H1 (cell line): Measurements from ENCODE around the gene PPCDC.

Source experiments
- BACH1 ChIP-seq: IDR thresholded peaks from 2 replicates; pipeline ENCODE4 v1.6.1; 2012; ENCODE audit warnings: low read length, improper control_type of control experiment
- CHD1 ChIP-seq: IDR thresholded peaks from 2 replicates; pipeline ENCODE4 v1.6.1; 2012; ENCODE audit warnings: low read depth, low read length, improper control_type of control experiment
- CTCF ChIP-seq, 3 experiments: IDR thresholded peaks; 1 replicate in 2 of 3; 2 replicates in 1 of 3; pipeline versions ENCODE4 v1.5.1 to v1.6.1; 2011; ENCODE audit warnings: low read length in 3 of 3, mild to moderate bottlenecking in 3 of 3, inconsistent platforms in 2 of 3, low read depth in 1 of 3, moderate library complexity in 1 of 3; ENCODE audit not compliant: insufficient read depth in 1 of 3; ENCODE audit errors: control extremely low read depth in 1 of 3
- E2F6 ChIP-seq: IDR thresholded peaks from 2 replicates; pipeline ENCODE4 v1.6.1; 2012; ENCODE audit warnings: inconsistent platforms
- HDAC6 ChIP-seq: IDR thresholded peaks from one replicate; pipeline ENCODE4 v1.7.1; 2012; ENCODE audit warnings: low read depth, mild to moderate bottlenecking, inconsistent platforms, low read length, moderate library complexity
- MAFK ChIP-seq: IDR thresholded peaks from 2 replicates; pipeline ENCODE4 v1.6.1; 2012; ENCODE audit warnings: low read depth, mild to moderate bottlenecking, improper control_type of control experiment, low read length
- POLR2A ChIP-seq, 2 experiments: IDR thresholded peaks; 1 replicate in 1 of 2; 2 replicates in 1 of 2; pipeline ENCODE4 v1.6.1; 2011; ENCODE audit warnings: low read depth in 2 of 2, low read length in 2 of 2, mild to moderate bottlenecking in 2 of 2; ENCODE audit errors: control extremely low read depth in 1 of 2
- RAD21 ChIP-seq, 2 experiments: IDR thresholded peaks in 1 of 2; conservative IDR thresholded peaks in 1 of 2; 2 replicates each; pipeline ENCODE4 v1.6.1; 2011; ENCODE audit warnings: low read depth in 2 of 2, low read length in 2 of 2, improper control_type of control experiment in 1 of 2, inconsistent platforms in 1 of 2, mild to moderate bottlenecking in 1 of 2, moderate library complexity in 1 of 2
- RFX5 ChIP-seq: IDR thresholded peaks from 2 replicates; pipeline ENCODE4 v1.6.1; 2011; ENCODE audit warnings: low read depth, low read length, improper control_type of control experiment, borderline replicate concordance
- SIN3A ChIP-seq, 2 experiments: IDR thresholded peaks in 1 of 2; conservative IDR thresholded peaks in 1 of 2; 2 replicates each; pipeline ENCODE4 v1.6.1; 2011 to 2012; ENCODE audit warnings: low read length in 2 of 2, improper control_type of control experiment in 1 of 2, low read depth in 1 of 2, mild to moderate bottlenecking in 1 of 2
- TBP ChIP-seq: IDR thresholded peaks from 2 replicates; pipeline ENCODE4 v1.6.1; 2011; ENCODE audit warnings: low read depth, low read length, improper control_type of control experiment
- TF ChIP-seq, protein P1 (sequence below): fragments of 300-600 bp; sonication (generic); IDR thresholded peaks from 2 replicates; pipeline ENCODE4 v1.7.1; 2012; ENCODE audit warnings: low read length, moderate library complexity, mild to moderate bottlenecking, inconsistent platforms; ENCODE audit not compliant: insufficient replicate concordance

GRCh38 chr15:75058127-75058905 lies 34.9 kb downstream of the PPCDC start:
- no peak for TF ChIP-seq HDAC6
- TF ChIP-seq POLR2A (IDR thresholded peaks at IDR 0.05; ENCODE audit: control extremely low read depth in 1 of 2, low read depth in 2 of 2, low read length in 2 of 2) = no peak
- TF ChIP-seq TBP = no peak
- TF ChIP-seq CTCF (IDR thresholded peaks at IDR 0.05; ENCODE audit: control extremely low read depth in 1 of 3, insufficient read depth in 1 of 3, low read depth in 1 of 3, low read length in 3 of 3) = no peak
- TF ChIP-seq MAFK = no peak
- no peak for TF ChIP-seq CHD1
- no peak for TF ChIP-seq BACH1
- TF ChIP-seq, protein P1, sequence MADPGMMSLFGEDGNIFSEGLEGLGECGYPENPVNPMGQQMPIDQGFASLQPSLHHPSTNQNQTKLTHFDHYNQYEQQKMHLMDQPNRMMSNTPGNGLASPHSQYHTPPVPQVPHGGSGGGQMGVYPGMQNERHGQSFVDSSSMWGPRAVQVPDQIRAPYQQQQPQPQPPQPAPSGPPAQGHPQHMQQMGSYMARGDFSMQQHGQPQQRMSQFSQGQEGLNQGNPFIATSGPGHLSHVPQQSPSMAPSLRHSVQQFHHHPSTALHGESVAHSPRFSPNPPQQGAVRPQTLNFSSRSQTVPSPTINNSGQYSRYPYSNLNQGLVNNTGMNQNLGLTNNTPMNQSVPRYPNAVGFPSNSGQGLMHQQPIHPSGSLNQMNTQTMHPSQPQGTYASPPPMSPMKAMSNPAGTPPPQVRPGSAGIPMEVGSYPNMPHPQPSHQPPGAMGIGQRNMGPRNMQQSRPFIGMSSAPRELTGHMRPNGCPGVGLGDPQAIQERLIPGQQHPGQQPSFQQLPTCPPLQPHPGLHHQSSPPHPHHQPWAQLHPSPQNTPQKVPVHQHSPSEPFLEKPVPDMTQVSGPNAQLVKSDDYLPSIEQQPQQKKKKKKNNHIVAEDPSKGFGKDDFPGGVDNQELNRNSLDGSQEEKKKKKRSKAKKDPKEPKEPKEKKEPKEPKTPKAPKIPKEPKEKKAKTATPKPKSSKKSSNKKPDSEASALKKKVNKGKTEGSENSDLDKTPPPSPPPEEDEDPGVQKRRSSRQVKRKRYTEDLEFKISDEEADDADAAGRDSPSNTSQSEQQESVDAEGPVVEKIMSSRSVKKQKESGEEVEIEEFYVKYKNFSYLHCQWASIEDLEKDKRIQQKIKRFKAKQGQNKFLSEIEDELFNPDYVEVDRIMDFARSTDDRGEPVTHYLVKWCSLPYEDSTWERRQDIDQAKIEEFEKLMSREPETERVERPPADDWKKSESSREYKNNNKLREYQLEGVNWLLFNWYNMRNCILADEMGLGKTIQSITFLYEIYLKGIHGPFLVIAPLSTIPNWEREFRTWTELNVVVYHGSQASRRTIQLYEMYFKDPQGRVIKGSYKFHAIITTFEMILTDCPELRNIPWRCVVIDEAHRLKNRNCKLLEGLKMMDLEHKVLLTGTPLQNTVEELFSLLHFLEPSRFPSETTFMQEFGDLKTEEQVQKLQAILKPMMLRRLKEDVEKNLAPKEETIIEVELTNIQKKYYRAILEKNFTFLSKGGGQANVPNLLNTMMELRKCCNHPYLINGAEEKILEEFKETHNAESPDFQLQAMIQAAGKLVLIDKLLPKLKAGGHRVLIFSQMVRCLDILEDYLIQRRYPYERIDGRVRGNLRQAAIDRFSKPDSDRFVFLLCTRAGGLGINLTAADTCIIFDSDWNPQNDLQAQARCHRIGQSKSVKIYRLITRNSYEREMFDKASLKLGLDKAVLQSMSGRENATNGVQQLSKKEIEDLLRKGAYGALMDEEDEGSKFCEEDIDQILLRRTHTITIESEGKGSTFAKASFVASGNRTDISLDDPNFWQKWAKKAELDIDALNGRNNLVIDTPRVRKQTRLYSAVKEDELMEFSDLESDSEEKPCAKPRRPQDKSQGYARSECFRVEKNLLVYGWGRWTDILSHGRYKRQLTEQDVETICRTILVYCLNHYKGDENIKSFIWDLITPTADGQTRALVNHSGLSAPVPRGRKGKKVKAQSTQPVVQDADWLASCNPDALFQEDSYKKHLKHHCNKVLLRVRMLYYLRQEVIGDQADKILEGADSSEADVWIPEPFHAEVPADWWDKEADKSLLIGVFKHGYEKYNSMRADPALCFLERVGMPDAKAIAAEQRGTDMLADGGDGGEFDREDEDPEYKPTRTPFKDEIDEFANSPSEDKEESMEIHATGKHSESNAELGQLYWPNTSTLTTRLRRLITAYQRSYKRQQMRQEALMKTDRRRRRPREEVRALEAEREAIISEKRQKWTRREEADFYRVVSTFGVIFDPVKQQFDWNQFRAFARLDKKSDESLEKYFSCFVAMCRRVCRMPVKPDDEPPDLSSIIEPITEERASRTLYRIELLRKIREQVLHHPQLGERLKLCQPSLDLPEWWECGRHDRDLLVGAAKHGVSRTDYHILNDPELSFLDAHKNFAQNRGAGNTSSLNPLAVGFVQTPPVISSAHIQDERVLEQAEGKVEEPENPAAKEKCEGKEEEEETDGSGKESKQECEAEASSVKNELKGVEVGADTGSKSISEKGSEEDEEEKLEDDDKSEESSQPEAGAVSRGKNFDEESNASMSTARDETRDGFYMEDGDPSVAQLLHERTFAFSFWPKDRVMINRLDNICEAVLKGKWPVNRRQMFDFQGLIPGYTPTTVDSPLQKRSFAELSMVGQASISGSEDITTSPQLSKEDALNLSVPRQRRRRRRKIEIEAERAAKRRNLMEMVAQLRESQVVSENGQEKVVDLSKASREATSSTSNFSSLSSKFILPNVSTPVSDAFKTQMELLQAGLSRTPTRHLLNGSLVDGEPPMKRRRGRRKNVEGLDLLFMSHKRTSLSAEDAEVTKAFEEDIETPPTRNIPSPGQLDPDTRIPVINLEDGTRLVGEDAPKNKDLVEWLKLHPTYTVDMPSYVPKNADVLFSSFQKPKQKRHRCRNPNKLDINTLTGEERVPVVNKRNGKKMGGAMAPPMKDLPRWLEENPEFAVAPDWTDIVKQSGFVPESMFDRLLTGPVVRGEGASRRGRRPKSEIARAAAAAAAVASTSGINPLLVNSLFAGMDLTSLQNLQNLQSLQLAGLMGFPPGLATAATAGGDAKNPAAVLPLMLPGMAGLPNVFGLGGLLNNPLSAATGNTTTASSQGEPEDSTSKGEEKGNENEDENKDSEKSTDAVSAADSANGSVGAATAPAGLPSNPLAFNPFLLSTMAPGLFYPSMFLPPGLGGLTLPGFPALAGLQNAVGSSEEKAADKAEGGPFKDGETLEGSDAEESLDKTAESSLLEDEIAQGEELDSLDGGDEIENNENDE = no peak
- TF ChIP-seq E2F6 = no peak
- no peak for TF ChIP-seq SIN3A (conservative IDR thresholded peaks at IDR 0.05 in 1 of 2, IDR thresholded peaks at IDR 0.05 in 1 of 2; ENCODE audit: low read depth in 1 of 2, low read length in 2 of 2)
- TF ChIP-seq RFX5 = no peak
- TF ChIP-seq RAD21 (IDR thresholded peaks at IDR 0.05 in 1 of 2, conservative IDR thresholded peaks at IDR 0.05 in 1 of 2; ENCODE audit: low read depth in 2 of 2, low read length in 2 of 2) = no peak
